ENCODE measurements around the gene C16orf89.
"Not testable (repeated sequence)": the region's sequence is repeated elsewhere in the genome, so short reads cannot be mapped to it uniquely, and the experiment has no call there.

DNA sequence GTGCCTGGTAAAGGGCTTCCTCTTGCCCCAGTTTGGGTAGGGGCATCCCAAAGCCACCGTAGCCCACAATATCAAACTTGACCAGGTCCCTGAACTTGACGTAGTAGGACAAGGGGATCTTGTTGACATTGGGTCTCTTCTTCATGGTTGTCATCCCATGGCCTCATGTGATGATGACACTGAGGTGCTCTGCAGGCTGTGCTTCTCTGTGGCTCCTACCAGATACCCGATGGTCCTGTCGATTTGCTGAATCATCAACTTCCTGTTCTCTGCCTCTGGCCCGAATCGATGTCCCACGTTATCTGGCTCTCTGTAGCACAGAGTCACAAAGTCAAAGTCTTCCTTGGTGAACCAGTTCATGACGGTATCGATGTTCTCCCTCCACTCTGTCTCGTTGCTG, 45.2 kb upstream of the C16orf89 start:
- TF ChIP-seq, protein P1, sequence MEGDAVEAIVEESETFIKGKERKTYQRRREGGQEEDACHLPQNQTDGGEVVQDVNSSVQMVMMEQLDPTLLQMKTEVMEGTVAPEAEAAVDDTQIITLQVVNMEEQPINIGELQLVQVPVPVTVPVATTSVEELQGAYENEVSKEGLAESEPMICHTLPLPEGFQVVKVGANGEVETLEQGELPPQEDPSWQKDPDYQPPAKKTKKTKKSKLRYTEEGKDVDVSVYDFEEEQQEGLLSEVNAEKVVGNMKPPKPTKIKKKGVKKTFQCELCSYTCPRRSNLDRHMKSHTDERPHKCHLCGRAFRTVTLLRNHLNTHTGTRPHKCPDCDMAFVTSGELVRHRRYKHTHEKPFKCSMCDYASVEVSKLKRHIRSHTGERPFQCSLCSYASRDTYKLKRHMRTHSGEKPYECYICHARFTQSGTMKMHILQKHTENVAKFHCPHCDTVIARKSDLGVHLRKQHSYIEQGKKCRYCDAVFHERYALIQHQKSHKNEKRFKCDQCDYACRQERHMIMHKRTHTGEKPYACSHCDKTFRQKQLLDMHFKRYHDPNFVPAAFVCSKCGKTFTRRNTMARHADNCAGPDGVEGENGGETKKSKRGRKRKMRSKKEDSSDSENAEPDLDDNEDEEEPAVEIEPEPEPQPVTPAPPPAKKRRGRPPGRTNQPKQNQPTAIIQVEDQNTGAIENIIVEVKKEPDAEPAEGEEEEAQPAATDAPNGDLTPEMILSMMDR (conservative IDR thresholded peaks at IDR 0.05; ENCODE audit: low read depth, low read length): not testable (repeated sequence)
- TF ChIP-seq EZH2 (IDR thresholded peaks at IDR 0.05; ENCODE audit: low read length, unreplicated experiment): not testable (repeated sequence)
